ENCODE measurements around the gene PIP4P1.
A peak's percentile ranks its signal among the peaks of the same experiment; 100 is the strongest.
"Not testable (repeated sequence)": the region's sequence is repeated elsewhere in the genome, so short reads cannot be mapped to it uniquely, and the experiment has no call there.

The PIP4P1 gene

DNA sequence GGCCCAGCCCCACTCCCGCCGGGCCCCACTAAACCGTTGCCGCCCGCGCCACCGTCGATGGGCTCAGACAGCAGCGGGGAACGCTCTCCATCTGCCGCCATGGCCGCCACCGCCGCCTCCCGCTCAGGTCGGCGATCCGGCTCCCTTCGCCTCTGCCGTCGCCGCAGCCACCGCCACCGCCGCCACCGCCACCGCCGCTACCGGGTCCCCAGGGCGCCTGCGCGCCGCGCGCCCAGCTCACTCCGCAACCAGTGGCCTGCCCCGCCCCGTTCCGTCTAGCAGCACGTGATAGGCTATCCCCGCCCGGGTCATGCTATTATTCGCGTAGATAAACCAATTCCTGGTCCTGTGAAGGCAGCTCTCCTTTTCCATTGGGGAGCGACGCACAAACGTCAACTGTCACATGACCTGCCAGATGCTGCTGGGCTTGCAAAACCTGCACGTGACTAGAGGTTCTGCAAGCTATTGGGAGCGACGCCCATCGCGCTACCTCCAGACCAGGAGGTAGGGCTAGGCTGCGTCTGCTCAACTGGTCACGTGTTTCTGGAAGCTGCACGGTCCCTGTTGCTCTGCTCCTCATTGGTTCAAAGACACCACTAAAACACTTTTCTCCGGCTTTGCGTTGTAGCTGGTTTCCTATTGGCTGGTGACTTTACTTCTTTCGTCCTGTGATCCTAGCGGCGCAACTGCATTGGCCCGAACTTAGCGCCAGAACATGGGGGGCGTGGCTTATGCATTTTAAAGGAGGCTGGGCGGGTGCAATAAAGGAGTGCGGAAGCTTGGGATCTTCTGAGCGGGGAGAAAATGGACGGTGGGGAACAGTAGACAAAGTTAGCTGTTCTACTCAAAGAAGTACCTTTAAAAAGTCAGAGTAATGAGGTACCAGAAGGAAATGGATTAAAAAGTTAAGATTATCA, at the start of gene PIP4P1:
PIP4P1 (minus strand) TSS at position 210 of the 917 bp plus-strand sequence; CDS start at position 101, 109 bp downstream.
- peaks cover 26 to 34% of the 10 kb centered on the region in 2 donors for H3K36me3 ChIP-seq (ENCODE audit: control insufficient read depth in 2 of 2, insufficient read depth in 2 of 2, low read length in 2 of 2)
- H3K27ac ChIP-seq (ENCODE audit: low read depth in 2 of 2, low read length in 2 of 2) = peak within 1 kb of the TSS; percentile 97 to 98
- peaks cover 15 to 18% of the 10 kb centered on the region in 2 donors for H3K4me1 ChIP-seq (ENCODE audit: control insufficient read depth in 2 of 2, insufficient read depth in 2 of 2, low read length in 2 of 2)

DNA sequence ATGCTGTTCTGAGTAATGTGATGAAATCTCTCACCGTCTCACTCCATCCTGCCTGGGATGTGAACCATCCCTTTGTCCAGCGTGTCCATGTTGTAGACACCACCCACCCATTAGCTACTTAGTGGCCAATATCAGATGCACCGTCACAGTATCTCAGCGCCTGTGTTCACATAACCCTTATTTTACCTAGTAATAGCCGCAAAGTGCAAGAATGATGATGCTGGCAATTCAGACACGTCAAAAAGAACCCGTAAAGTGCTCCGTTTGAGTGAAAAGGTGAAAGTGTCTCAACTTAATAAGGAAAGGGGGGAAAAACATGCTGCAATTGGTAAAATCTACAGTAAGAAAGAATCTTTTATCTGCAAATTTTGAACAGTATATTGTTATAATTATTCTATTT, 47.1 kb upstream of the PIP4P1 start:
- Histone ChIP-seq H3K4me3 (ENCODE audit: low read length in 2 of 2) (no peak overlapping the region), H3K27ac (ENCODE audit: low read depth in 2 of 2, low read length in 2 of 2) (no peak overlapping the region), H3K36me3 (ENCODE audit: control insufficient read depth in 2 of 2, insufficient read depth in 2 of 2, low read length in 2 of 2) (no peaks in the 10 kb centered on the region), H3K9ac (ENCODE audit: low read depth in 1 of 2, low read length in 2 of 2) (no peak overlapping the region), H3K4me1 (ENCODE audit: control insufficient read depth in 2 of 2, insufficient read depth in 2 of 2, low read length in 2 of 2) (no peaks in the 10 kb centered on the region), H3K27me3 (ENCODE audit: control insufficient read depth in 2 of 2, insufficient read depth in 2 of 2, low read length in 2 of 2) (no peaks in the 10 kb centered on the region), H3K9me3 (ENCODE audit: control insufficient read depth in 2 of 2, low read length in 2 of 2) (no peaks in the 10 kb centered on the region)

More for the DNA sequence above, at the start of gene PIP4P1:
- H3K4me3 ChIP-seq (ENCODE audit: low read length in 2 of 2) = peak within 1 kb of the TSS; percentile 84 to 91
- no peaks in the 10 kb centered on the region for H3K9me3 ChIP-seq (ENCODE audit: control insufficient read depth in 2 of 2, low read length in 2 of 2)
- peak within 1 kb of the TSS; percentile 76 to 94 for H3K9ac ChIP-seq (ENCODE audit: low read depth in 1 of 2, low read length in 2 of 2)
- no peaks in the 10 kb centered on the region for H3K27me3 ChIP-seq (ENCODE audit: control insufficient read depth in 2 of 2, insufficient read depth in 2 of 2, low read length in 2 of 2)

DNA sequence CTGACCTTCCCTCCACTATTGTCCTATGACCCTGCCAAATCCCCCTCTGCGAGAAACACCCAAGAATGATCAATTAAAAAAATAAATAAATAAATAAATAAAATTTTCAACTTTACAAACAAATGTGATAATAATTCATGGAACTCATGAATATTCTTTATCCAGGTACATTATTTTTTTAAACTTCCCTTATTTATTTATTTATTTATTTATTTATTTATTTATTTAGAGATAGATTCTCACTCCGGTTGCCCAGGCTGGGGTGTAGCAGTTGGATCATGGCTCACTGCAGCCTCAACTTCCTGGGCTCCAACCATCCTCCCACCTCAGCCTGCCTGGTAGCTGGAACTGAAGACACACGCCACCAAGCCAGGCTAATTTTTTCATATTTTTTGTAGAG, 46.3 kb upstream of the PIP4P1 start:
- not testable (repeated sequence) for H3K27me3 ChIP-seq (ENCODE audit: control insufficient read depth in 2 of 2, insufficient read depth in 2 of 2, low read length in 2 of 2); H3K9ac ChIP-seq (ENCODE audit: low read depth in 1 of 2, low read length in 2 of 2); H3K36me3 ChIP-seq (ENCODE audit: control insufficient read depth in 2 of 2, insufficient read depth in 2 of 2, low read length in 2 of 2); H3K4me1 ChIP-seq (ENCODE audit: control insufficient read depth in 2 of 2, insufficient read depth in 2 of 2, low read length in 2 of 2); H3K9me3 ChIP-seq (ENCODE audit: control insufficient read depth in 2 of 2, low read length in 2 of 2); H3K27ac ChIP-seq (ENCODE audit: low read depth in 2 of 2, low read length in 2 of 2); H3K4me3 ChIP-seq (ENCODE audit: low read length in 2 of 2)

DNA sequence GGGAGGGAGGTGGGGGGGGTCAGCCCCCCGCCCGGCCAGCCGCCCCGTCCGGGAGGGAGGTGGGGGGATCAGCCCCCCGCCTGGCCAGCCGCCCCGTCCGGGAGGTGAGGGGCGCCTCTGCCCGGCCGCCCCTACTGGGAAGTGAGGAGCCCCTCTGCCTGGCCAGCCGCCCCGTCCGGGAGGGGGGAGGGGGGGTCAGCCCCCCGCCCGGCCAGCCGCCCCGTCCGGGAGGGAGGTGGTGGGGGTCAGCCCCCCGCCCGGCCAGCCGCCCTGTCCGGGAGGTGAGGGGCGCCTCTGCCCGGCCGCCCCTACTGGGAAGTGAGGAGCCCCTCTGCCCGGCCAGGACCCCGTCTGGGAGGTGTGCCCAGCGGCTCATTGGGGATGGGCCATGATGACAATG, 45.5 kb upstream of the PIP4P1 start:
- not testable (repeated sequence) for H3K27ac ChIP-seq (ENCODE audit: low read depth in 2 of 2, low read length in 2 of 2); H3K27me3 ChIP-seq (ENCODE audit: control insufficient read depth in 2 of 2, insufficient read depth in 2 of 2, low read length in 2 of 2); H3K4me3 ChIP-seq (ENCODE audit: low read length in 2 of 2); H3K4me1 ChIP-seq (ENCODE audit: control insufficient read depth in 2 of 2, insufficient read depth in 2 of 2, low read length in 2 of 2); H3K36me3 ChIP-seq (ENCODE audit: control insufficient read depth in 2 of 2, insufficient read depth in 2 of 2, low read length in 2 of 2); H3K9me3 ChIP-seq (ENCODE audit: control insufficient read depth in 2 of 2, low read length in 2 of 2); H3K9ac ChIP-seq (ENCODE audit: low read depth in 1 of 2, low read length in 2 of 2)

DNA sequence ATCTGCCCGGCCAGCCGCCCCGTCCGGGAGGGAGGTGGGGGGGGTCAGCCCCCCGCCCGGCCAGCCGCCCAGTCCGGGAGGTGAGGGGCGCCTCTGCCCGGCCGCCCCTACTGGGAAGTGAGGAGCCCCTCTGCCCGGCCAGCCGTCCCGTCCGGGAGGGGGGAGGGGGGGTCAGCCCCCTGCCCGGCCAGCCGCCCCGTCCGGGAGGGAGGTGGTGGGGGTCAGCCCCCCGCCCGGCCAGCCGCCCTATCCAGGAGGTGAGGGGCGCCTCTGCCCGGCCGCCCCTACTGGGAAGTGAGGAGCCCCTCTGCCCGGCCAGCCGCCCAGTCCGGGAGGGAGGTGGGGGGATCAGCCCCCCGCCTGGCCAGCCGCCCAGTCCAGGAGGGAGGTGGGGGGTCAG, 45.0 kb upstream of the PIP4P1 start:
- not testable (repeated sequence) for H3K27me3 ChIP-seq (ENCODE audit: control insufficient read depth in 2 of 2, insufficient read depth in 2 of 2, low read length in 2 of 2); H3K27ac ChIP-seq (ENCODE audit: low read depth in 2 of 2, low read length in 2 of 2); H3K36me3 ChIP-seq (ENCODE audit: control insufficient read depth in 2 of 2, insufficient read depth in 2 of 2, low read length in 2 of 2); H3K9me3 ChIP-seq (ENCODE audit: control insufficient read depth in 2 of 2, low read length in 2 of 2); H3K4me1 ChIP-seq (ENCODE audit: control insufficient read depth in 2 of 2, insufficient read depth in 2 of 2, low read length in 2 of 2); H3K4me3 ChIP-seq (ENCODE audit: low read length in 2 of 2); H3K9ac ChIP-seq (ENCODE audit: low read depth in 1 of 2, low read length in 2 of 2)

DNA sequence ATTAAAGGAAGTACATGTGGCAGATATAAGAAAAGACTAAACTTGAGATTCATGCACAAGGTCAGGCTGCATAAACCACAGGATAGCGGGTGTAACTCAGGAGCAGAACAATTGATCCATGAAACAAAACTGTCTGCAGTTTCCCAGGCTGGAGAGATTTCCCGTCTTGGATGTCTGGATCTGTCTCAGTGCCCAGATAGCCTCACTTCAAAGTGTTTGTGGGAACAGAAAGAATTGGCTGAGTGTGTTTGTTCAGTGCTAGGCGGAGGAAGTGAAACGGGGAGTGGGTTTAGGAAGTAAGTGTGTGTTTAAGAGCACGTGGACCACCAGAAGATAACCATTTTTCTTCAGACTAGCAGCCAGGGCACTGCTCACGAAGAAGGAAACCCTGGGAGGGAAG, 42.7 kb upstream of the PIP4P1 start:
- Histone ChIP-seq H3K9ac (ENCODE audit: low read depth in 1 of 2, low read length in 2 of 2) (no peak overlapping the region), H3K4me1 (ENCODE audit: control insufficient read depth in 2 of 2, insufficient read depth in 2 of 2, low read length in 2 of 2) (no peaks in the 10 kb centered on the region), H3K4me3 (ENCODE audit: low read length in 2 of 2) (no peak overlapping the region), H3K9me3 (ENCODE audit: control insufficient read depth in 2 of 2, low read length in 2 of 2) (no peaks in the 10 kb centered on the region), H3K27me3 (ENCODE audit: control insufficient read depth in 2 of 2, insufficient read depth in 2 of 2, low read length in 2 of 2) (no peaks in the 10 kb centered on the region), H3K36me3 (ENCODE audit: control insufficient read depth in 2 of 2, insufficient read depth in 2 of 2, low read length in 2 of 2) (no peaks in the 10 kb centered on the region), H3K27ac (ENCODE audit: low read depth in 2 of 2, low read length in 2 of 2) (no peak overlapping the region)

DNA sequence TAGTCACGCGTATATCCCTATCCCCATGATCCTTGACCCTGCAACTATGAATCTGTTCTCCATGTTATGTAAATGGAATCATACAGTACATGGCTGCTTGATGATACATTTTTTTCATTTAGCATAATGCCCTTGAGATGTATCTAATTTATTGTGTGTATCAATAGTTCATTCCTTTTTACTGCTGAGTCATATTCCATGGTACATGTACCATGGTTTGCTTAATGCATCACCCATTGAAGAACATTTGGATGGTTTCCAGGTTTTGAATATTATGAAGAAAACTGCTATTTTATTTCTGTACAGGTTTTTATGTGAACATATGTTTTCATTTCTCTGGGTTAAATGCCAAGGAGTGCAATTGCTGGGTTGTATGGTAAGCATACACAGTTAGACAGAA, 40.1 kb upstream of the PIP4P1 start:
- no peaks in the 10 kb centered on the region for H3K4me1 ChIP-seq (ENCODE audit: control insufficient read depth in 2 of 2, insufficient read depth in 2 of 2, low read length in 2 of 2)
- H3K27ac ChIP-seq (ENCODE audit: low read depth in 2 of 2, low read length in 2 of 2) = no peak overlapping the region
- H3K36me3 ChIP-seq (ENCODE audit: control insufficient read depth in 2 of 2, insufficient read depth in 2 of 2, low read length in 2 of 2) = no peaks in the 10 kb centered on the region
- H3K4me3 ChIP-seq (ENCODE audit: low read length in 2 of 2) = no peak overlapping the region
- no peaks in the 10 kb centered on the region for H3K27me3 ChIP-seq (ENCODE audit: control insufficient read depth in 2 of 2, insufficient read depth in 2 of 2, low read length in 2 of 2)
- no peak overlapping the region for H3K9ac ChIP-seq (ENCODE audit: low read depth in 1 of 2, low read length in 2 of 2)
- no peaks in the 10 kb centered on the region for H3K9me3 ChIP-seq (ENCODE audit: control insufficient read depth in 2 of 2, low read length in 2 of 2)

DNA sequence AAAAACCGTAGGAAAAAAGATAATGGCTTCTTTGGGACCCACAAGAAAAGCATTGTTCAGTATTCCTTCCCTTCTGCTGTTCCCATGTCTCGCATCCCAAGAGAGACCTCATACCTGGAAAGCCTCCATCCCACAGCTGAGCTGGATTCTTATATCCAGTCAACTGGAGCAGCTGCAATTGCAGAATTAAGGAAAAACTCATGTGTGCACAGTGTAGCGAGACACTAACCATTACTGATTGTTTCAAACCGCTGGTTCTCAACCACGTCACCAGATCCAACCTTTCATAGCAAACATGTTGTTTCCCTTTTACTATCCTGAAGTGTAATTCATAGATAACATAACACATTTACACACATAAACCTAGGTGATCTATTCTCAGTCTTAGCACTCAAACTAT, 38.6 kb upstream of the PIP4P1 start:
- H3K4me3 ChIP-seq (ENCODE audit: low read length in 2 of 2) = no peak overlapping the region
- H3K27me3 ChIP-seq (ENCODE audit: control insufficient read depth in 2 of 2, insufficient read depth in 2 of 2, low read length in 2 of 2) = no peaks in the 10 kb centered on the region
- no peaks in the 10 kb centered on the region for H3K4me1 ChIP-seq (ENCODE audit: control insufficient read depth in 2 of 2, insufficient read depth in 2 of 2, low read length in 2 of 2)
- no peaks in the 10 kb centered on the region for H3K36me3 ChIP-seq (ENCODE audit: control insufficient read depth in 2 of 2, insufficient read depth in 2 of 2, low read length in 2 of 2)
- H3K27ac ChIP-seq (ENCODE audit: low read depth in 2 of 2, low read length in 2 of 2) = no peak overlapping the region
- no peak overlapping the region for H3K9ac ChIP-seq (ENCODE audit: low read depth in 1 of 2, low read length in 2 of 2)
- no peaks in the 10 kb centered on the region for H3K9me3 ChIP-seq (ENCODE audit: control insufficient read depth in 2 of 2, low read length in 2 of 2)

DNA sequence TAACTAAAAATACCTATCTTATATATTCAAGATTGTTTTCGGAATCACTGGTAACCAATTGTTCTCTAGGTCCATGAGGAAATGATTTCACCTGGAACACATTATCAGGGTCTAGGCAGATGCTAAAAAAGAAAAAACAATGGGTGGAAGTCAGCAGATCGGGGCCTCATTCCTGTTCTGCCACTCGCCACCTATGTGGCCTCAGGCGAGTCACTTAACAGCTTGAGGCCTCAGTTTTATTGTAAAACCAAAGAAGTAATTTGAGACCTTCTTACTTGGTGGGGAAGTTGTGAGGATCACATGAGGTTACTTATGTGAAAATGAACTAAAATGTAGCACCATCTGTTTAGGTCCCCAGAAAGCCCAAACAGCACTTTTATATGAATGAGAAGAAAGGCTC, 37.9 kb upstream of the PIP4P1 start:
- Histone ChIP-seq H3K36me3 (ENCODE audit: control insufficient read depth in 2 of 2, insufficient read depth in 2 of 2, low read length in 2 of 2) (no peaks in the 10 kb centered on the region), H3K9ac (ENCODE audit: low read depth in 1 of 2, low read length in 2 of 2) (no peak overlapping the region), H3K9me3 (ENCODE audit: control insufficient read depth in 2 of 2, low read length in 2 of 2) (no peaks in the 10 kb centered on the region), H3K4me3 (ENCODE audit: low read length in 2 of 2) (no peak overlapping the region), H3K4me1 (ENCODE audit: control insufficient read depth in 2 of 2, insufficient read depth in 2 of 2, low read length in 2 of 2) (no peaks in the 10 kb centered on the region), H3K27me3 (ENCODE audit: control insufficient read depth in 2 of 2, insufficient read depth in 2 of 2, low read length in 2 of 2) (no peaks in the 10 kb centered on the region), H3K27ac (ENCODE audit: low read depth in 2 of 2, low read length in 2 of 2) (no peak overlapping the region)

DNA sequence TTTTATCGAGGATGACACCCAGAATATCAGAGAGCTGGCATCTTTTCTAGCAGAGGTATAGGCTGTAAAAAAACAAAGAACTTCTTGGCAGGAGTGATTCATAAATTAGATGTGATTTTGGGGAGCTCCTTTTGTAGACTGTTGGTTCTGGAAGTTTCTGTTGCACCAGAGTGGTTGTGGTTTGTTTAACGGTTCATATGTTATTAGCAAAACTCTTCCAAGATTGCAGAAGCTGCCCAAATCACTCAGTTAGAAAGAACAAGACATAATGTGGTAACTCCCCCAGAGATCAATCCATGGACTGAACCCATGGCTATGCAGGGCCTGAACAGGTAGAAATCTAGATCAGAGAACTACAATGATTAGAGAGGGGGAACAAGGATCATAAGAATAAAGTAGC, 37.4 kb upstream of the PIP4P1 start:
- Histone ChIP-seq H3K36me3 (ENCODE audit: control insufficient read depth in 2 of 2, insufficient read depth in 2 of 2, low read length in 2 of 2) (no peaks in the 10 kb centered on the region), H3K9ac (ENCODE audit: low read depth in 1 of 2, low read length in 2 of 2) (no peak overlapping the region), H3K27me3 (ENCODE audit: control insufficient read depth in 2 of 2, insufficient read depth in 2 of 2, low read length in 2 of 2) (no peaks in the 10 kb centered on the region), H3K27ac (ENCODE audit: low read depth in 2 of 2, low read length in 2 of 2) (no peak overlapping the region), H3K4me3 (ENCODE audit: low read length in 2 of 2) (no peak overlapping the region), H3K9me3 (ENCODE audit: control insufficient read depth in 2 of 2, low read length in 2 of 2) (no peaks in the 10 kb centered on the region), H3K4me1 (ENCODE audit: control insufficient read depth in 2 of 2, insufficient read depth in 2 of 2, low read length in 2 of 2) (no peaks in the 10 kb centered on the region)
